Measurements from ENCODE around the gene CNOT3.

CNOT3 gene

DNA sequence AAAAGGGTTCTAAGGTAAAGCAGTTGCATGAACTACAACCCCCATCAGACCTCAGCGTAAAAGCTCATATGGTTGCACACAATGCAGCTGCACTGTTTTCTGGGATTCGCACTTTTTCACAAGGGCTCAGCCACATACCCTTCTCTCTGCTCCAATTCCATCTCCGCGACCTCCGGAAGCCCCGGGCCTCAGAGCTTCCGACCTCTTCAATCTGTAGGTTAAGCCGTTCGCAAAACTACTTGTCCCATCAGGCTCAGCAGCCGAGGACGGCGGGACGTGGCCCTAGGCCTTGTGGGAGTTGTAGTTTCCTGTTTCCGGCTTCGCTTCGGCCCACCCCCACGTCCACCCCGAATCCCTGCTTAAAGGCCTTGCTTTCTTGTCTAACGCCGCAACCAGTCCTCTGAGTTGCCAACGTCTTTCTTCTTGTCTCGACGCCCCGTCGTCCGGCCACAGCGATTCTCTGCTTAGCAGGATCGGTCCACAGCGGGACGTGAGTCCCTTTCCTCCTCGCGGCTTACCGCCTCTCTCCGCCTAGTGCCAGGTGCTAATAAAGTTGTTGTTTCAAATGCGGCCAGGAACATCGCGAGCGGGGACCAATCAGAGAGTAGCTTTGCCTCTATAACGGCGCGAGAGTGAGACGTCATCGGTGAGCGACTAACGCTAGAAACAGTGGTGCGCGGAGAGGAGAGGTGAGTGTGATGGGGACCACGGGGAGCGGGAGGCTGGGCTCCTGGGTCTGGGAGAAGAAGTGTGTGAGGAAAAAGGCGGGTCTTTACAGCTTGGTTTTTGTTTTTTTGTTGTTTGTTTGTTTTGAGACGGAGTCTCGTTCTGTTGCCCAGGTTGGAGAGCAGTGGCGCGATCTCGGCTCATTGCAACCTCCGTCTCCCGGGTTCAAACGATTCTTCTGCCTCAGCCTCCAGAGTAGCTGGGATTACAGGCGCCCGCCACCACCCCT, 22.2 kb upstream of the CNOT3 start, which contains the start of the genes PRPF31 and TFPT (continued):
- TF ChIP-seq, protein P1, sequence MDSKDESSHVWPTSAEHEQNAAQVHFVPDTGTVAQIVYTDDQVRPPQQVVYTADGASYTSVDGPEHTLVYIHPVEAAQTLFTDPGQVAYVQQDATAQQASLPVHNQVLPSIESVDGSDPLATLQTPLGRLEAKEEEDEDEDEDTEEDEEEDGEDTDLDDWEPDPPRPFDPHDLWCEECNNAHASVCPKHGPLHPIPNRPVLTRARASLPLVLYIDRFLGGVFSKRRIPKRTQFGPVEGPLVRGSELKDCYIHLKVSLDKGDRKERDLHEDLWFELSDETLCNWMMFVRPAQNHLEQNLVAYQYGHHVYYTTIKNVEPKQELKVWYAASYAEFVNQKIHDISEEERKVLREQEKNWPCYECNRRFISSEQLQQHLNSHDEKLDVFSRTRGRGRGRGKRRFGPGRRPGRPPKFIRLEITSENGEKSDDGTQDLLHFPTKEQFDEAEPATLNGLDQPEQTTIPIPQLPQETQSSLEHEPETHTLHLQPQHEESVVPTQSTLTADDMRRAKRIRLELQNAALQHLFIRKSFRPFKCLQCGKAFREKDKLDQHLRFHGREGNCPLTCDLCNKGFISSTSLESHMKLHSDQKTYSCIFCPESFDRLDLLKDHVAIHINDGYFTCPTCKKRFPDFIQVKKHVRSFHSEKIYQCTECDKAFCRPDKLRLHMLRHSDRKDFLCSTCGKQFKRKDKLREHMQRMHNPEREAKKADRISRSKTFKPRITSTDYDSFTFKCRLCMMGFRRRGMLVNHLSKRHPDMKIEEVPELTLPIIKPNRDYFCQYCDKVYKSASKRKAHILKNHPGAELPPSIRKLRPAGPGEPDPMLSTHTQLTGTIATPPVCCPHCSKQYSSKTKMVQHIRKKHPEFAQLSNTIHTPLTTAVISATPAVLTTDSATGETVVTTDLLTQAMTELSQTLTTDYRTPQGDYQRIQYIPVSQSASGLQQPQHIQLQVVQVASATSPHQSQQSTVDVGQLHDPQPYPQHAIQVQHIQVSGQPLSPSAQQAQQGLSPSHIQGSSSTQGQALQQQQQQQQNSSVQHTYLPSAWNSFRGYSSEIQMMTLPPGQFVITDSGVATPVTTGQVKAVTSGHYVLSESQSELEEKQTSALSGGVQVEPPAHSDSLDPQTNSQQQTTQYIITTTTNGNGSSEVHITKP (tag by site-specific recombination; IDR thresholded peaks at IDR 0.05) = peak; percentile 71
- no peak for TF ChIP-seq ZFP3 (tag by site-specific recombination; IDR thresholded peaks at IDR 0.05; ENCODE audit: low read depth)
- TF ChIP-seq ZSCAN16 (tag by site-specific recombination; IDR thresholded peaks at IDR 0.05) = no peak
- no peak for TF ChIP-seq ZNF510 (tag by site-specific recombination; IDR thresholded peaks at IDR 0.05; ENCODE audit: insufficient replicate concordance)
- TF ChIP-seq ZNF274 (IDR thresholded peaks at IDR 0.05; ENCODE audit: low read length) = no peak
- TF ChIP-seq ZNF274 (tag by site-specific recombination; IDR thresholded peaks at IDR 0.05; ENCODE audit: borderline replicate concordance) = no peak
- peak; percentile 88 for TF ChIP-seq ZNF610 (tag by site-specific recombination; IDR thresholded peaks at IDR 0.05; ENCODE audit: borderline replicate concordance)
- 0 out of 2 replicates have a peak, but pooled peaks have one; percentile 49 for TF ChIP-seq ZNF146 (tag by site-specific recombination; IDR thresholded peaks at IDR 0.05)
- peak; percentile 98 for TF ChIP-seq ZNF335 (tag by site-specific recombination; conservative IDR thresholded peaks at IDR 0.05)
- TF ChIP-seq ZIC2 (tag by site-specific recombination; IDR thresholded peaks at IDR 0.05) = peak; percentile 70
- TF ChIP-seq MZF1 (tag by site-specific recombination; IDR thresholded peaks at IDR 0.05; ENCODE audit: borderline replicate concordance) = no peak; the same call in 1 of the 2 replicates
- TF ChIP-seq ZNF560 (tag by site-specific recombination; IDR thresholded peaks at IDR 0.05; ENCODE audit: borderline replicate concordance) = no peak
- TF ChIP-seq, protein P2, sequence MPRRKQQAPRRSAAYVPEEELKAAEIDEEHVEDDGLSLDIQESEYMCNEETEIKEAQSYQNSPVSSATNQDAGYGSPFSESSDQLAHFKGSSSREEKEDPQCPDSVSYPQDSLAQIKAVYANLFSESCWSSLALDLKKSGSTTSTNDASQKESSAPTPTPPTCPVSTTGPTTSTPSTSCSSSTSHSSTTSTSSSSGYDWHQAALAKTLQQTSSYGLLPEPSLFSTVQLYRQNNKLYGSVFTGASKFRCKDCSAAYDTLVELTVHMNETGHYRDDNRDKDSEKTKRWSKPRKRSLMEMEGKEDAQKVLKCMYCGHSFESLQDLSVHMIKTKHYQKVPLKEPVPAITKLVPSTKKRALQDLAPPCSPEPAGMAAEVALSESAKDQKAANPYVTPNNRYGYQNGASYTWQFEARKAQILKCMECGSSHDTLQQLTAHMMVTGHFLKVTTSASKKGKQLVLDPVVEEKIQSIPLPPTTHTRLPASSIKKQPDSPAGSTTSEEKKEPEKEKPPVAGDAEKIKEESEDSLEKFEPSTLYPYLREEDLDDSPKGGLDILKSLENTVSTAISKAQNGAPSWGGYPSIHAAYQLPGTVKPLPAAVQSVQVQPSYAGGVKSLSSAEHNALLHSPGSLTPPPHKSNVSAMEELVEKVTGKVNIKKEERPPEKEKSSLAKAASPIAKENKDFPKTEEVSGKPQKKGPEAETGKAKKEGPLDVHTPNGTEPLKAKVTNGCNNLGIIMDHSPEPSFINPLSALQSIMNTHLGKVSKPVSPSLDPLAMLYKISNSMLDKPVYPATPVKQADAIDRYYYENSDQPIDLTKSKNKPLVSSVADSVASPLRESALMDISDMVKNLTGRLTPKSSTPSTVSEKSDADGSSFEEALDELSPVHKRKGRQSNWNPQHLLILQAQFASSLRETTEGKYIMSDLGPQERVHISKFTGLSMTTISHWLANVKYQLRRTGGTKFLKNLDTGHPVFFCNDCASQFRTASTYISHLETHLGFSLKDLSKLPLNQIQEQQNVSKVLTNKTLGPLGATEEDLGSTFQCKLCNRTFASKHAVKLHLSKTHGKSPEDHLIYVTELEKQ (tag by site-specific recombination; IDR thresholded peaks at IDR 0.05; ENCODE audit: borderline replicate concordance) = 0 out of 2 replicates have a peak, but pooled peaks have one; percentile 42
- TF ChIP-seq ZNF48 (tag by site-specific recombination; IDR thresholded peaks at IDR 0.05) = no peak
- TF ChIP-seq IKZF3 (tag by site-specific recombination; IDR thresholded peaks at IDR 0.05) = no peak
- no peak for TF ChIP-seq ZNF248 (tag by site-specific recombination; IDR thresholded peaks at IDR 0.05)
- peak; percentile 90 for TF ChIP-seq HOXA7 (CRISPR knock-in tag; IDR thresholded peaks at IDR 0.05; ENCODE audit: borderline replicate concordance)
- TF ChIP-seq ZNF391 (tag by site-specific recombination; IDR thresholded peaks at IDR 0.05; ENCODE audit: borderline replicate concordance, low read depth) = peak; percentile 98
- TF ChIP-seq, protein P3, sequence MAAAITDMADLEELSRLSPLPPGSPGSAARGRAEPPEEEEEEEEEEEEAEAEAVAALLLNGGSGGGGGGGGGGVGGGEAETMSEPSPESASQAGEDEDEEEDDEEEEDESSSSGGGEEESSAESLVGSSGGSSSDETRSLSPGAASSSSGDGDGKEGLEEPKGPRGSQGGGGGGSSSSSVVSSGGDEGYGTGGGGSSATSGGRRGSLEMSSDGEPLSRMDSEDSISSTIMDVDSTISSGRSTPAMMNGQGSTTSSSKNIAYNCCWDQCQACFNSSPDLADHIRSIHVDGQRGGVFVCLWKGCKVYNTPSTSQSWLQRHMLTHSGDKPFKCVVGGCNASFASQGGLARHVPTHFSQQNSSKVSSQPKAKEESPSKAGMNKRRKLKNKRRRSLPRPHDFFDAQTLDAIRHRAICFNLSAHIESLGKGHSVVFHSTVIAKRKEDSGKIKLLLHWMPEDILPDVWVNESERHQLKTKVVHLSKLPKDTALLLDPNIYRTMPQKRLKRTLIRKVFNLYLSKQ (tag by site-specific recombination; IDR thresholded peaks at IDR 0.05; ENCODE audit: borderline replicate concordance) = no peak
- TF ChIP-seq, protein P4, sequence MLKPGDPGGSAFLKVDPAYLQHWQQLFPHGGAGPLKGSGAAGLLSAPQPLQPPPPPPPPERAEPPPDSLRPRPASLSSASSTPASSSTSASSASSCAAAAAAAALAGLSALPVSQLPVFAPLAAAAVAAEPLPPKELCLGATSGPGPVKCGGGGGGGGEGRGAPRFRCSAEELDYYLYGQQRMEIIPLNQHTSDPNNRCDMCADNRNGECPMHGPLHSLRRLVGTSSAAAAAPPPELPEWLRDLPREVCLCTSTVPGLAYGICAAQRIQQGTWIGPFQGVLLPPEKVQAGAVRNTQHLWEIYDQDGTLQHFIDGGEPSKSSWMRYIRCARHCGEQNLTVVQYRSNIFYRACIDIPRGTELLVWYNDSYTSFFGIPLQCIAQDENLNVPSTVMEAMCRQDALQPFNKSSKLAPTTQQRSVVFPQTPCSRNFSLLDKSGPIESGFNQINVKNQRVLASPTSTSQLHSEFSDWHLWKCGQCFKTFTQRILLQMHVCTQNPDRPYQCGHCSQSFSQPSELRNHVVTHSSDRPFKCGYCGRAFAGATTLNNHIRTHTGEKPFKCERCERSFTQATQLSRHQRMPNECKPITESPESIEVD (tag by site-specific recombination; IDR thresholded peaks at IDR 0.05) = no peak
- TF ChIP-seq EGR2 (tag by site-specific recombination; IDR thresholded peaks at IDR 0.05; ENCODE audit: low read depth) = peak; percentile 74
- peak; percentile 100 for TF ChIP-seq OVOL3 (tag by site-specific recombination; IDR thresholded peaks at IDR 0.05)
- no peak for TF ChIP-seq PRDM1 (tag by site-specific recombination; IDR thresholded peaks at IDR 0.05)
- no peak for TF ChIP-seq ZNF621 (tag by site-specific recombination; IDR thresholded peaks at IDR 0.05)
- no peak for TF ChIP-seq OSR2 (tag by site-specific recombination; IDR thresholded peaks at IDR 0.05)
- peak; percentile 96 for TF ChIP-seq GLI4 (tag by site-specific recombination; IDR thresholded peaks at IDR 0.05)
- no peak for TF ChIP-seq ZNF433 (tag by site-specific recombination; IDR thresholded peaks at IDR 0.05; ENCODE audit: low read depth)
- TF ChIP-seq, protein P5, sequence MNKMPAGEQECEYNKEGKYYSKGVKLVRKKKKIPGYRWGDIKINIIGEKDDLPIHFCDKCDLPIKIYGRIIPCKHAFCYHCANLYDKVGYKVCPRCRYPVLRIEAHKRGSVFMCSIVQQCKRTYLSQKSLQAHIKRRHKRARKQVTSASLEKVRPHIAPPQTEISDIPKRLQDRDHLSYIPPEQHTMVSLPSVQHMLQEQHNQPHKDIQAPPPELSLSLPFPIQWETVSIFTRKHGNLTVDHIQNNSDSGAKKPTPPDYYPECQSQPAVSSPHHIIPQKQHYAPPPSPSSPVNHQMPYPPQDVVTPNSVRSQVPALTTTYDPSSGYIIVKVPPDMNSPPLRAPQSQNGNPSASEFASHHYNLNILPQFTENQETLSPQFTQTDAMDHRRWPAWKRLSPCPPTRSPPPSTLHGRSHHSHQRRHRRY (tag by site-specific recombination; IDR thresholded peaks at IDR 0.05) = no peak
